Measurements from ENCODE around the gene SCARF2. TPM values are rescaled to one million over a fixed set of nuclear protein-coding genes. Genes with fewer than 3 reads are reported as not detected.

The SCARF2 gene
- total RNA-seq, 4 donors from 2014 or later = 14.8 to 25.3 (median 20.1) TPM

GRCh38 chr22:20408891-20409290 lies 28.7 kb downstream of the SCARF2 start:
- Histone ChIP-seq H3K4me3 (no peak overlapping the region), H3K9me3 (no peaks in the 10 kb centered on the region), H3K27ac (no peak overlapping the region), H3K36me3 (peaks cover 0 to 42% of the 10 kb centered on the region in 2 donors), H3K27me3 (no peaks in the 10 kb centered on the region), H3K4me1 (no peaks in the 10 kb centered on the region)
- 87% methylated on average over 4 of the region's 4 CpGs; no CpG with 5 or more reads in 1 of the 2 donors for WGBS, 2 donors (ENCODE audit: low coverage in 1 of 2)
- ATAC-seq = no peak
- TF ChIP-seq POLR2AphosphoS5 (IDR thresholded peaks at IDR 0.05) = no peak
- TF ChIP-seq CTCF (IDR thresholded peaks at IDR 0.05) = no peak
- no peak for TF ChIP-seq POLR2A (IDR thresholded peaks at IDR 0.05)
- TF ChIP-seq EP300 (IDR thresholded peaks at IDR 0.05) = no peak

DNA sequence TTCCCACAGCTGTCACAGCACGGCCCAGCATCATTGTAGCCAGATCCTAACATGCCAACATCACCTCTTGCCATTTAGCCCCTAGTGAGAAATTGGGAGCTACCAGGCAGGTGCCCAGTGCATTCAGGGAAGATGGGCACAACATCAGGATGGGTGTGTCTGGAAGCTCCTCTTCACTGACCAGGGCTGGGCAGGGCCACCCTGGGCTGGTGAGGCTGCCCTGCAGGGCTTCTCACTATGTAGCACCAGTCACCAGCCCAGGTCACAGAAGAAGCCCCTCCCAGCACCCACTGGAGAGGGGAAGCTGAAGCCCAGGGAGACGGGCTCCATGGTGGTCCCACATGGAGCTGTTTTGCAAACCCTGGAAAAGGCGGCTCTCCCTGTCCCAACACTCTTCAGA lies 29.8 kb downstream of the SCARF2 start:
- no peak overlapping the region for H3K27ac ChIP-seq
- ATAC-seq = no peak
- no peaks in the 10 kb centered on the region for H3K9me3 ChIP-seq
- TF ChIP-seq EP300 (IDR thresholded peaks at IDR 0.05) (no peak), POLR2AphosphoS5 (IDR thresholded peaks at IDR 0.05) (no peak), POLR2A (IDR thresholded peaks at IDR 0.05) (no peak), CTCF (IDR thresholded peaks at IDR 0.05) (no peak)
- 70 to 77% methylated on average over 2 to 3 of the region's 3 CpGs for WGBS, 2 donors (ENCODE audit: low coverage in 1 of 2)
- no peak overlapping the region for H3K4me3 ChIP-seq
- H3K4me1 ChIP-seq = no peaks in the 10 kb centered on the region
- H3K36me3 ChIP-seq = peaks cover 0 to 53% of the 10 kb centered on the region in 2 donors
- no peaks in the 10 kb centered on the region for H3K27me3 ChIP-seq

DNA sequence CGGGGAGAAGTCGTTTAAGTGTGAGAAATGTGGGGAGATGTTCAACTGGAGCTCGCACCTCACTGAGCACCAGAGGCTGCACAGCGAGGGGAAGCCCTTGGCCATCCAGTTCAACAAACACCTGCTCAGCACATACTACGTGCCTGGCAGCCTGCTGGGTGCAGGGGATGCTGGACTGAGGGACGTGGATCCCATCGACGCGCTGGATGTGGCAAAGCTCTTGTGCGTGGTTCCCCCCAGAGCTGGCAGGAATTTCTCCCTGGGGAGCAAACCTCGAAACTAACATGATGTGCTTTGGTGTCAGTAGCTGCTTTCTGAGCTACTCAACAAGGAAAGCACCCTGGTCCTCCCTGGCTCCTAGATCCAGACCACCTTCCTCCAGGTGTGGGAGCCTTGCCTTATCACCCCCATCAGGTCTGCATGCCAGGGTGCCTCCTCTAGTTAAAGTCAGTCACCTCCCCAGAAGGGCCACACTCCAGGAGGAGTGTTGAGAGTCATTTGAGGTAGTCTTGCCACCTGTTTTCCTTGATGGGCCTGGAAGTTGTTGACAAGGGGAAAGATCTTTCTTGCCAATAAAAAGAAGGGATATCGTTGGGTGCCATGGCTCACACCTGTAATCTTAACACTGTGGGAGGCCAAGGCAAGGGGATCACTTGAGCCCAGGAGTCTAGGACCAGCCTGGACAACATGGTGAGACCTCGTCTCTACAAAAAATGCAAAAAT lies 30.8 kb downstream of the SCARF2 start:
- Histone ChIP-seq H3K4me3 (no peak overlapping the region), H3K4me1 (no peaks in the 10 kb centered on the region), H3K9me3 (no peaks in the 10 kb centered on the region), H3K27ac (no peak overlapping the region), H3K36me3 (peaks cover 0 to 60% of the 10 kb centered on the region in 2 donors), H3K27me3 (no peaks in the 10 kb centered on the region)
- no peak for ATAC-seq
- no peak for TF ChIP-seq EP300 (IDR thresholded peaks at IDR 0.05)
- no peak for TF ChIP-seq CTCF (IDR thresholded peaks at IDR 0.05)
- no peak for TF ChIP-seq POLR2AphosphoS5 (IDR thresholded peaks at IDR 0.05)
- TF ChIP-seq POLR2A (IDR thresholded peaks at IDR 0.05) = no peak
- 89 to 100% methylated on average over 2 to 10 of the region's 13 CpGs for WGBS, 2 donors (ENCODE audit: low coverage in 1 of 2)

DNA sequence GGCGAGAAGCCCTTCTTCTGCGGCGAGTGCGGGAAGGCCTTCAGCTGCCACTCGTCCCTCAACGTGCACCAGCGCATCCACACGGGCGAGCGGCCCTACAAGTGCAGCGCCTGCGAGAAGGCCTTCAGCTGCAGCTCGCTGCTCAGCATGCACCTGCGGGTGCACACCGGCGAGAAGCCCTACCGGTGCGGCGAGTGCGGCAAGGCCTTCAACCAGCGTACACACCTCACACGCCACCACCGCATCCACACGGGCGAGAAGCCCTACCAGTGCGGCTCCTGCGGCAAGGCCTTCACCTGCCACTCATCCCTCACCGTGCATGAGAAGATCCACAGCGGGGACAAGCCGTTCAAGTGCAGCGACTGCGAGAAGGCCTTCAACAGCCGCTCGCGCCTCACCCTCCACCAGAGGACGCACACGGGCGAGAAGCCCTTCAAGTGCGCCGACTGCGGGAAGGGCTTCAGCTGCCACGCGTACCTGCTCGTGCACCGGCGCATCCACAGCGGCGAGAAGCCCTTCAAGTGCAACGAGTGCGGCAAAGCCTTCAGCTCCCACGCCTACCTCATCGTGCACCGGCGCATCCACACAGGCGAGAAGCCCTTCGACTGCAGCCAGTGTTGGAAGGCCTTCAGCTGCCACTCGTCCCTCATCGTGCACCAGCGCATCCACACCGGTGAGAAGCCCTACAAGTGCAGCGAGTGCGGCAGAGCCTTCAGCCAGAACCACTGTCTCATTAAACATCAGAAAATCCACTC lies 31.5 kb downstream of the SCARF2 start:
- H3K4me3 ChIP-seq = no peak overlapping the region
- H3K9me3 ChIP-seq = no peaks in the 10 kb centered on the region
- TF ChIP-seq CTCF (IDR thresholded peaks at IDR 0.05) = no peak
- no peak for TF ChIP-seq POLR2A (IDR thresholded peaks at IDR 0.05)
- TF ChIP-seq POLR2AphosphoS5 (IDR thresholded peaks at IDR 0.05) = no peak
- 93% methylated on average over 6 of the region's 62 CpGs; no CpG with 5 or more reads in 1 of the 2 donors for WGBS, 2 donors (ENCODE audit: low coverage in 1 of 2)
- H3K27me3 ChIP-seq = no peaks in the 10 kb centered on the region
- H3K27ac ChIP-seq = no peak overlapping the region
- no peak for ATAC-seq
- H3K4me1 ChIP-seq = no peaks in the 10 kb centered on the region
- peaks cover 0 to 68% of the 10 kb centered on the region in 2 donors for H3K36me3 ChIP-seq
